Endometrial microvascular endothelial cells (primary cell): Measurements from ENCODE around the gene EXOC4. TPM values are rescaled to one million over a fixed set of nuclear protein-coding genes. Genes with fewer than 3 reads are reported as not detected.
"Not testable (repeated sequence)": the region's sequence is repeated elsewhere in the genome, so short reads cannot be mapped to it uniquely, and the experiment has no call there.

Source experiments
- in situ Hi-C: cut with HindIII; loops from 2 replicates; pipeline ENCODE4 v1.10.0; 2017; ENCODE audit warnings: low sequenced_read_pairs, low pct_unique_long_range_greater_than_20kb; ENCODE audit errors: inconsistent ontology term
- total RNA-seq: library from RNA; depleted of rRNA; stranded (reverse); fragments of >200 nt; gene quantifications from one replicate; pipeline ENCODE4 v1.2.3, GENCODE V29; 2015; ENCODE audit errors: inconsistent ontology term

EXOC4 gene
- total RNA-seq, 1 donor from 2014 or later = 38.5 TPM

- in situ Hi-C loops = no loop called here
Observed at GRCh38 chr7:133273227-133273626, 20.3 kb downstream of the EXOC4 start.

DNA sequence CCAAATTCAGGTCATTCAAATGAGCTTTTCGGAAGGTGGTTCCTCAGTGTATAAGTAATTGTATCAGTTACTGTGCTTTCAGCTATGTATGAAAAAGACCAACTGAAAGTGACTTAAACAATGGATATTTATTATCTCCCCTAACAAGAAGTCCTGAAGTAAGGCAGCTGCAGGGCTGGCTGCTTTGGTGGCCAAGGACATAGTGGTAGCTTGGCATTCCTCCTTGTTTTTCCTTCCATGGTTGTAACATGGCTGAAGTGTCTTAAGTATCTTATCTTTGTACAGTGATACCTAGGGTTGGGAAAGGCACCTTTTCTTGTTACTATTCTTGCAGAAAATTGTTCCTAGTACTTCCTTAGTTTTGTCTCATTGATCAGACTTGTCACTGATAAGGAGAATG is 21.4 kb downstream of the EXOC4 start:
- in situ Hi-C loops = no loop called here

GRCh38 chr7:133275008-133275407 is 22.1 kb downstream of the EXOC4 start:
- in situ Hi-C loops = no loop called here

DNA sequence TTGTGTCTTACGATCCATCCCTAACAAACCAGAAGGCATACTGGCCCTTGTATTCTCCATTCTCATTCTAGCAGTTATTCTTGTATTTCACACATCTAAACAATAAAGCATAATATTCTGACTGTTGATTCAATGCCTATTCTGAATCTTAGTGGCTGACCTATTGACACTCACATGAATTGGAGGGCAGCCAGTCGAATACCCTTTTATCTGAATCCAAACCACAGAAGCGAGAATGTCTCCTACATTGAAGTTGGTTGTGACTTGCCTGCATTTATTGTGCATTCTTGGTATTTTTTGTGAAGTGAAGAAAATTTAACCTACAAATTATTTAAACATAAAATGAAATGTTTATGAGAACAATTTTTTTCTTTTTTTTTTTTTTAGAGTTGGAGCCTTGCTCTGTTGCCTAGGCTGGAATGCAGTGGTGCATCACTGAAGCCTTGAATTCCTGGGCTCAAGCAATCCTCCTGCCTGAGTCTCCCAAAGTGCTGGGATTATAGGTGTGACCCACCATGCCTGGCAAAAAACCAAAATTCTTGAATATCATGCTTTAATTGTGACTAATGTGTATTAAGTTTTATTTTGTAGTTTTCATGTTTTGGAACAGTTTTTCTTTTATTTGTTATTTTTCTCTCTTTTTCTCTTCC is 22.7 kb downstream of the EXOC4 start:
- in situ Hi-C loops = no loop called here

DNA sequence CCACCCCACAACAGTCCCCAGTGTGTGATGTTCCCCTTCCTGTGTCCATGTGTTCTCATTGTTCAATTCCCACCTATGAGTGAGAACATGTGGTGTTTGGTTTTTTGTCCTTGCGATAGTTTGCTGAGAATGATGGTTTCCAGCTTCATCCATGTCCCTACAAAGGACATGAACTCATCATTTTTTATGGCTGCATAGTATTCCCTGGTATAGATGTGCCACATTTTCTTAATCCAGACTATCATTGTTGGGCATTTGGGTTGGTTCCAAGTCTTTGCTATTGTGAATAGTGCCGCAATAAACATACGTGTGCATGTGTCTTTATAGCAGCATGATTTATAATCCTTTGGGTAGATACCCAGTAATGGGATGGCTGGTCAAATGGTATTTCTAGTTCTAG is 26.1 kb downstream of the EXOC4 start:
- in situ Hi-C loops = not testable (repeated sequence)

GRCh38 chr7:133282094-133282493 is 29.2 kb downstream of the EXOC4 start:
- in situ Hi-C loops = no loop called here

- in situ Hi-C loops = no loop called here
Observed at GRCh38 chr7:133284092-133284491, 31.2 kb downstream of the EXOC4 start.

DNA sequence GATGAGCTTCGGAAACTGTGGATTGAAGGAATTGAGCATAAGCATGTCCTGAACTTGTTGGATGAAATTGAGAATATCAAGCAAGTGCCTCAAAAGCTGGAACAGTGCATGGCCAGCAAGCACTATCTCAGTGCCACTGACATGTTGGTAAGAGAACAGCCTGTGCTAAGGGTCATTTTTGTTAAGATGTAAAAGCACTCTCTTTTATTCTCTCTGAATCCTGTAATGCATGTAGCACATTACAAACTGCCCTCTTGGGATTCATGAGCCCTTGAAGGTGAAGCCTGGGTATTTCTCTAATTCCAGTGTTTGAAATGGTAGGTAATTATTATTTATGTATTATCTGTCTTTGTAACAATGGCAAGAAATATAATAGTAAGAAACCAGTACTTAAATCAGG is 36.1 kb downstream of the EXOC4 start:
- in situ Hi-C loops = no loop called here

DNA sequence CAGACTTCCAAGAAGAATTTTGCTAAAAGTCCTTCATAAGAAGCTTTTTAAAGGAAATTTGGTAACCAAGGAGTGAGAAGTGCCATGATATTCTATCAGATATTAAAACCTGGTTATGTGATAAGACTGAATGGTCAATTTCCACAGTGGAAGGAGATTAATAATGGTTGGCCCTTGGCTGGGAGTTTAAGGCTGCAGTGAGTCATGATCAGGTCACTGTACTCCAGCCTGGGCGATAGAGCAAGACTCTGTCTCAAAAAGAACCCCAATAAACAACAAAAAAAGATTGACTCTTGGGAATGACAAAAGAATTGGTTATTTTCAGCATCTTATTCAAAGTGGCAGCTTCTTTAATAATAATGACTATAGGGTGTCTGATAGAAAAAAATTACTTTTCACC is 37.2 kb downstream of the EXOC4 start:
- in situ Hi-C loops = no loop called here

DNA sequence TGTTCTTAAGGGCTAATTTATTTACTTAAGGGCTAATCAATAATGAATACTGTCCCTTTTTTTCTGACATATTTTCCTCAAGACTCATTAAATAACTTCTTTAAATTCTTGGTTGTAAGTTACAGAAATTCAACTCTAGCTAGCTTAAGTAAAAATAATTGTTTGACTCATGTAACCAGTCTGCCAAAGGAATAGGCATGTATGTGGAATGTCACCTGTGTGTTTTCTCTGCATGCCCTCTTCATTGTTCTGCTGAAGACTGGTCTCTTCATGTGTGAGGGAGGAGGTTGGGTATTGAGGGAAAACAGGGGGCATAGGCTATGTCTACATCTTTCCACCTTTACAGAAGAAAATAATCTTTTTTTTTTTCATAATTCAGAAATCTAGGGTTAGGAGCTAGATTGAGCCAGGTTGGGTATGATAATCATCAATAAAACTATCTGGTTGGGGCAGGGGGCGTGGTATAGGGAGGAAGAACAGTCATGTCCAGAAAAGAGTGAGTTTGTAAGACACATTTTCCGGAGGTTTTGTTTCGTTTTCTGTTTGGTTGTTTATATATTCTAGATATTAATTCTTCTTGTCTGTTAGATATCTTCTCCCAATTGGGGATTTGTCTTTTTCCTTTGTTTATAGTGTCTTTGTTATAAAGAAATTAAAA is 37.9 kb downstream of the EXOC4 start:
- in situ Hi-C loops = no loop called here

- in situ Hi-C loops = no loop called here
Observed at GRCh38 chr7:133292631-133293030, 39.8 kb downstream of the EXOC4 start.

GRCh38 chr7:133293384-133294160 is 40.7 kb downstream of the EXOC4 start:
- in situ Hi-C loops = no loop called here

DNA sequence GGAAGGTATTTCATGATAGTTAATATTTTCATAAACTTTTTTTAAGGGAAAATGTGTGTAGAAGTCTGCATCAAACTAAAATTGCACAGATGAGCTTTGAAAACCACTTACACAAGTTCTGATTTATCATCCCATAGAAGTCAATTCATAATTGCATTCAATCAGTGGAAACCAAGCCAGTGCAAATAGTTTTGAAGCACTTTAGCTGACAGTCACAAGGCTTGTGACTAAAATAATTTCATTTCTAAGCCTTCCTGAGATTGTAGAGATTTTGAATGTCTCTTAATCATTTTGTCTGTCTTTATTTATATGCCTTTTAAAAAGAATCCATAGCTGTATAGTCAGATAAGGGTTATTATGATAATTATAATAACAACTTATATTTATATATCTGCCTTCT is 41.4 kb downstream of the EXOC4 start:
- in situ Hi-C loops = no loop called here

DNA sequence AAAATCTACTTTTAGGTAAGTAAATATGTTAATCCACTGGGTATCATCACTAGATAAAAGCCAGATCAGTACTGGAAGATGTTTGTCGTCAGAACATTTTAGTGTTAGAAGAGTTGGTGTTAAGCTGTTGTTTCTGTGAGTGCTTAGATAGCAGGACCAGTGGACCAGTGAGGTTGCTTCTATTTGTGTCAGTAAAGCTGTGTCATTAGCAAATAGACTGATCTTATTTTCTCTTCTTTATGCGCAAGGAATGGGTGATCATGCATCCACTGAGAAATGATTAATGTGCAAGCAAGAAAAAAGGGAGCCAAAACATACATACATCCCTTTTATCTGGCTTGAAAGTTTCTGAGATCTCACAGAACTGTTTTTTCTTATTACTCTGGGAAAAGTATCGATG is 42.6 kb downstream of the EXOC4 start:
- in situ Hi-C loops = no loop called here

DNA sequence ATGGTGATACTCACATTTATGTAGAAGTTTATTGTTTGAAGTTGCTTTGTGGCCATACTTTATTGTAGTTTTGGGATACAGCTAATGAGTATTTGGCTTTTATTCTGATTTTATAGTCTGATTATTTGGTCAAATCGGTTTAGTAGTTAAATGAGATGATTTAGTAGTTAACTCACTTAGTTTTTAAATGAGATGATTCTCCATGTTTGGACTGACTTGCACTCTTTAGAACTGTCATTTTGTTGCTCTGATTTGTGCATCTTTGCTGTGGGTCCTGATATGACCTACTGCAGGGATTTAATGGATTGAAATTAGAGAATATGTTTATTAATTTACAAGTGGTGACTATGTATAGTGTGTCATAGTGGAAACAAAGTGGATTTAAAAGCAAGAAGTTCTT is 44.2 kb downstream of the EXOC4 start:
- in situ Hi-C loops = no loop called here

- in situ Hi-C loops = no loop called here
Observed at GRCh38 chr7:133298080-133298479, 45.2 kb downstream of the EXOC4 start.

DNA sequence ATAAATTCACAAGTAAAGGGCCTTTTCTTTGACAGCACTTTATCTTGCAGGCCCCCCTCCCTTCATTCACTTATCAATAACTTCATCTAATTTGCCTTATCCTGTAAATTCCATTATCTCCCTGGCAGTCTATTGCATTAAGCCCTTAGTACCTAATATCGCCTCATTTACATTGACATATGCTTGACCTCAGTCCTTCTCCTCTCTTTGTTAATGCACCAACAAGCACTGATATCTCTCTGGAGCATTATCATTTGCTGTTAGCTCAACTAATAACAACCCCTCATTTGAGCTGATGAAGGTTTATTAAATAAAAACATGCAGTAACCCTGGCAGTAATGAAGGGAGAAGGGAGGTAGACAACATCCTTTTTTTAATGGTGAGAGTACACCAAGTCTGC is 46.8 kb downstream of the EXOC4 start:
- in situ Hi-C loops = no loop called here

- in situ Hi-C loops = no loop called here
Observed at GRCh38 chr7:133300088-133300487, 47.2 kb downstream of the EXOC4 start.

- in situ Hi-C loops = no loop called here
Observed at GRCh38 chr7:133300811-133301210, 47.9 kb downstream of the EXOC4 start.

- in situ Hi-C loops = no loop called here
Observed at GRCh38 chr7:133301444-133301843, 48.6 kb downstream of the EXOC4 start.
